ENCODE data around the gene PFAS. TPM values are rescaled to one million over a fixed set of nuclear protein-coding genes. Genes with fewer than 3 reads are reported as not detected.

The PFAS gene
- total RNA-seq, 2 experiments from 2014 or later, result 54.0 to 60.4 TPM

GRCh38 chr17:8256691-8257090 is 7.6 kb downstream of the PFAS start:
- POLR2A ChIA-PET, result no interaction called here
- Mint-ChIP-seq H3K9me3 (no peaks in the 10 kb centered on the region), H3K4me1 (no peaks in the 10 kb centered on the region), H3K27me3 (no peaks in the 10 kb centered on the region), H3K27ac (no peak overlapping the region), H3K4me3 (no peak overlapping the region), H3K36me3 (ENCODE audit: low read depth) (peaks cover 18% of the 10 kb centered on the region)
- CTCF ChIA-PET, result interaction anchor here (0.6 to 0.9 kb wide), 2 partner anchors 70 to 86 kb away, joined by 3 read pairs; no protein-coding TSS in a partner anchor
- no peak for DNase-seq

- CTCF ChIA-PET, result interaction anchor here (1.3 kb wide), 1 partner anchor 9 kb away, joined by 4 read pairs; the partner anchor contains the start of gene PFAS
- POLR2A ChIA-PET, result no interaction called here
- H3K9me3 Mint-ChIP-seq, result no peaks in the 10 kb centered on the region
Observed at GRCh38 chr17:8257801-8258200, 8.7 kb downstream of the PFAS start.

GRCh38 chr17:8264320-8264719 is 15.2 kb downstream of the PFAS start:
- no peak for DNase-seq
- no peak overlapping the region for H3K4me3 Mint-ChIP-seq
- no peaks in the 10 kb centered on the region for H3K27me3 Mint-ChIP-seq
- H3K27ac Mint-ChIP-seq, result no peak overlapping the region
- H3K36me3 Mint-ChIP-seq (ENCODE audit: low read depth), result peaks cover 23% of the 10 kb centered on the region
- no peaks in the 10 kb centered on the region for H3K9me3 Mint-ChIP-seq
- CTCF ChIA-PET, result interaction anchor here (0.6 to 1.8 kb wide), 3 partner anchors 9 to 15 kb away, joined by 3 to 4 read pairs (median 3); no protein-coding TSS in a partner anchor
- POLR2A ChIA-PET, result no interaction called here
- H3K4me1 Mint-ChIP-seq, result no peaks in the 10 kb centered on the region

More at GRCh38 chr17:8257801-8258200, 8.7 kb downstream of the PFAS start:
- no peak overlapping the region for H3K27ac Mint-ChIP-seq
- peaks cover 24% of the 10 kb centered on the region for H3K36me3 Mint-ChIP-seq (ENCODE audit: low read depth)
- no peak for DNase-seq
- no peaks in the 10 kb centered on the region for H3K27me3 Mint-ChIP-seq
- no peak overlapping the region for H3K4me3 Mint-ChIP-seq
- H3K4me1 Mint-ChIP-seq, result no peaks in the 10 kb centered on the region

- DNase-seq, result no peak
- Mint-ChIP-seq H3K36me3 (ENCODE audit: low read depth) (peaks cover 23% of the 10 kb centered on the region), H3K27ac (no peak overlapping the region), H3K4me1 (no peaks in the 10 kb centered on the region), H3K9me3 (no peaks in the 10 kb centered on the region), H3K4me3 (no peak overlapping the region), H3K27me3 (no peaks in the 10 kb centered on the region)
- ChIA-PET POLR2A (no interaction called here), CTCF (interaction anchor here (0.6 to 1.8 kb wide), 3 partner anchors 8 to 14 kb away, joined by 3 to 4 read pairs (median 3); no protein-coding TSS in a partner anchor)
Observed at GRCh38 chr17:8264836-8265542, 15.9 kb downstream of the PFAS start.

- ChIA-PET POLR2A (no interaction called here), CTCF (no interaction called here)
- Mint-ChIP-seq H3K36me3 (ENCODE audit: low read depth) (peaks cover 18% of the 10 kb centered on the region), H3K27me3 (no peaks in the 10 kb centered on the region), H3K27ac (no peak overlapping the region), H3K9me3 (no peaks in the 10 kb centered on the region), H3K4me3 (no peak overlapping the region), H3K4me1 (no peaks in the 10 kb centered on the region)
- DNase-seq, result no peak
Observed at GRCh38 chr17:8266648-8267479, 17.8 kb downstream of the PFAS start.

- no peak for DNase-seq
- no peaks in the 10 kb centered on the region for H3K27me3 Mint-ChIP-seq
- no peaks in the 10 kb centered on the region for H3K4me1 Mint-ChIP-seq
- H3K9me3 Mint-ChIP-seq, result no peaks in the 10 kb centered on the region
- ChIA-PET POLR2A (no interaction called here), CTCF (no interaction called here)
- no peak overlapping the region for H3K4me3 Mint-ChIP-seq
- H3K27ac Mint-ChIP-seq, result no peak overlapping the region
- peaks cover 14% of the 10 kb centered on the region for H3K36me3 Mint-ChIP-seq (ENCODE audit: low read depth)
Observed at GRCh38 chr17:8267480-8268147, 18.5 kb downstream of the PFAS start.

- DNase-seq, result no peak
- ChIA-PET CTCF (interaction anchor here (1.2 kb wide), 1 partner anchor 9 kb away, joined by 4 read pairs; no protein-coding TSS in a partner anchor), POLR2A (no interaction called here)
- no peaks in the 10 kb centered on the region for H3K9me3 Mint-ChIP-seq
- H3K36me3 Mint-ChIP-seq (ENCODE audit: low read depth), result peaks cover 5% of the 10 kb centered on the region
- no peaks in the 10 kb centered on the region for H3K27me3 Mint-ChIP-seq
- H3K4me3 Mint-ChIP-seq, result no peak overlapping the region
- H3K27ac Mint-ChIP-seq, result no peak overlapping the region
- H3K4me1 Mint-ChIP-seq, result no peaks in the 10 kb centered on the region
Observed at GRCh38 chr17:8268550-8269298, 19.6 kb downstream of the PFAS start.

GRCh38 chr17:8272421-8272820 is 23.3 kb downstream of the PFAS start:
- H3K27ac Mint-ChIP-seq, result no peak overlapping the region

GRCh38 chr17:8273884-8274444 is 24.9 kb downstream of the PFAS start:
- Mint-ChIP-seq H3K9me3 (no peaks in the 10 kb centered on the region), H3K27ac (no peak overlapping the region), H3K4me1 (no peaks in the 10 kb centered on the region), H3K27me3 (no peaks in the 10 kb centered on the region), H3K4me3 (no peak overlapping the region), H3K36me3 (ENCODE audit: low read depth) (peaks cover 1% of the 10 kb centered on the region)
- DNase-seq, result no peak
- ChIA-PET POLR2A (no interaction called here), CTCF (interaction anchor here (0.6 to 1.3 kb wide), 4 partner anchors 9 to 636 kb away, joined by 3 read pairs; partner anchors contain the start of gene SLC25A35)

More at GRCh38 chr17:8272421-8272820, 23.3 kb downstream of the PFAS start:
- Mint-ChIP-seq H3K4me3 (no peak overlapping the region), H3K4me1 (no peaks in the 10 kb centered on the region), H3K27me3 (no peaks in the 10 kb centered on the region), H3K36me3 (ENCODE audit: low read depth) (peaks cover 1% of the 10 kb centered on the region), H3K9me3 (no peaks in the 10 kb centered on the region)
- ChIA-PET POLR2A (no interaction called here), CTCF (interaction anchor here (1.2 kb wide), 1 partner anchor 8 kb away, joined by 3 read pairs; no protein-coding TSS in a partner anchor)
- DNase-seq, result no peak

- Mint-ChIP-seq H3K36me3 (ENCODE audit: low read depth) (no peaks in the 10 kb centered on the region), H3K4me1 (no peaks in the 10 kb centered on the region), H3K27ac (no peak overlapping the region), H3K4me3 (no peak overlapping the region), H3K27me3 (no peaks in the 10 kb centered on the region), H3K9me3 (no peaks in the 10 kb centered on the region)
- no peak for DNase-seq
- POLR2A ChIA-PET, result no interaction called here
- CTCF ChIA-PET, result no interaction called here
Observed at GRCh38 chr17:8274816-8275215, 25.7 kb downstream of the PFAS start.

- no peaks in the 10 kb centered on the region for H3K36me3 Mint-ChIP-seq (ENCODE audit: low read depth)
- H3K9me3 Mint-ChIP-seq, result no peaks in the 10 kb centered on the region
- no peaks in the 10 kb centered on the region for H3K27me3 Mint-ChIP-seq
- H3K4me1 Mint-ChIP-seq, result no peaks in the 10 kb centered on the region
- ChIA-PET POLR2A (no interaction called here), CTCF (interaction anchor here (1.2 kb wide), 1 partner anchor 38 kb away, joined by 3 read pairs; no protein-coding TSS in a partner anchor)
- H3K4me3 Mint-ChIP-seq, result no peak overlapping the region
- no peak overlapping the region for H3K27ac Mint-ChIP-seq
- DNase-seq, result no peak
Observed at GRCh38 chr17:8275421-8276290, 26.6 kb downstream of the PFAS start.

All from activated CD4-positive, alpha-beta T cell treated with anti-CD3 and anti-CD28 coated beads, Interleukin-2, amount 10 ng/mL, durations not matched to agents 7 days and 5 days (primary cell).